Measurements from ENCODE around the gene AKR1C1.

GRCh38 chr10:4916086-4916716 is 47.0 kb upstream of the AKR1C1 start:
- TF ChIP-seq, protein P1, sequence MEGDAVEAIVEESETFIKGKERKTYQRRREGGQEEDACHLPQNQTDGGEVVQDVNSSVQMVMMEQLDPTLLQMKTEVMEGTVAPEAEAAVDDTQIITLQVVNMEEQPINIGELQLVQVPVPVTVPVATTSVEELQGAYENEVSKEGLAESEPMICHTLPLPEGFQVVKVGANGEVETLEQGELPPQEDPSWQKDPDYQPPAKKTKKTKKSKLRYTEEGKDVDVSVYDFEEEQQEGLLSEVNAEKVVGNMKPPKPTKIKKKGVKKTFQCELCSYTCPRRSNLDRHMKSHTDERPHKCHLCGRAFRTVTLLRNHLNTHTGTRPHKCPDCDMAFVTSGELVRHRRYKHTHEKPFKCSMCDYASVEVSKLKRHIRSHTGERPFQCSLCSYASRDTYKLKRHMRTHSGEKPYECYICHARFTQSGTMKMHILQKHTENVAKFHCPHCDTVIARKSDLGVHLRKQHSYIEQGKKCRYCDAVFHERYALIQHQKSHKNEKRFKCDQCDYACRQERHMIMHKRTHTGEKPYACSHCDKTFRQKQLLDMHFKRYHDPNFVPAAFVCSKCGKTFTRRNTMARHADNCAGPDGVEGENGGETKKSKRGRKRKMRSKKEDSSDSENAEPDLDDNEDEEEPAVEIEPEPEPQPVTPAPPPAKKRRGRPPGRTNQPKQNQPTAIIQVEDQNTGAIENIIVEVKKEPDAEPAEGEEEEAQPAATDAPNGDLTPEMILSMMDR (IDR thresholded peaks at IDR 0.05; ENCODE audit: low read depth, low read length, poor library complexity, severe bottlenecking), result no peak
- no peak for TF ChIP-seq EZH2phosphoT487 (IDR thresholded peaks at IDR 0.05; ENCODE audit: borderline replicate concordance, low read length)

All from DOHH2 (cell line).